Type B pancreatic cell (in vitro differentiated cells): ENCODE measurements around the gene FAU. TPM values are rescaled to one million over a fixed set of nuclear protein-coding genes. Genes with fewer than 3 reads are reported as not detected.

Experiments used
- DNase-seq: peaks from one replicate; pipeline ENCODE4 v3.0.0; 2021; ENCODE audit warnings: mixed read lengths; ENCODE audit not compliant: unreplicated experiment; ENCODE audit errors: extremely low spot score
- H3K27ac Mint-ChIP-seq: 2 replicates; pipeline ENCODE4 v1.8.0; 2021; ENCODE audit warnings: mild to moderate bottlenecking, mixed read lengths
- H3K27me3 Mint-ChIP-seq: 2 replicates; pipeline ENCODE4 v1.8.0; 2021; ENCODE audit warnings: mixed read lengths
- H3K36me3 Mint-ChIP-seq: 2 replicates; pipeline ENCODE4 v1.8.0; 2021; ENCODE audit warnings: mixed read lengths
- H3K4me1 Mint-ChIP-seq: one replicate; pipeline ENCODE4 v1.8.0; 2021; ENCODE audit warnings: mixed read lengths; ENCODE audit not compliant: unreplicated experiment
- H3K4me3 Mint-ChIP-seq: 2 replicates; pipeline ENCODE4 v1.8.0; 2021; ENCODE audit warnings: mild to moderate bottlenecking, mixed read lengths
- H3K9me3 Mint-ChIP-seq: 2 replicates; pipeline ENCODE4 v1.8.0; 2021; ENCODE audit warnings: mixed read lengths
- total RNA-seq: library from RNA; stranded (reverse); gene quantifications from 2 replicates; pipeline ENCODE4 v1.2.1, GENCODE V29; 2021; ENCODE audit warnings: low replicate concordance
- TF ChIP-seq, protein P1 (sequence below): fragments of 200-600 bp; sonication (generic); conservative IDR thresholded peaks from 2 replicates; pipeline ENCODE4 v1.5.0; 2021; ENCODE audit warnings: antibody characterized with exemption, mild to moderate bottlenecking

Gene FAU
- total RNA-seq, 1 donor from 2014 or later = 758 TPM

DNA sequence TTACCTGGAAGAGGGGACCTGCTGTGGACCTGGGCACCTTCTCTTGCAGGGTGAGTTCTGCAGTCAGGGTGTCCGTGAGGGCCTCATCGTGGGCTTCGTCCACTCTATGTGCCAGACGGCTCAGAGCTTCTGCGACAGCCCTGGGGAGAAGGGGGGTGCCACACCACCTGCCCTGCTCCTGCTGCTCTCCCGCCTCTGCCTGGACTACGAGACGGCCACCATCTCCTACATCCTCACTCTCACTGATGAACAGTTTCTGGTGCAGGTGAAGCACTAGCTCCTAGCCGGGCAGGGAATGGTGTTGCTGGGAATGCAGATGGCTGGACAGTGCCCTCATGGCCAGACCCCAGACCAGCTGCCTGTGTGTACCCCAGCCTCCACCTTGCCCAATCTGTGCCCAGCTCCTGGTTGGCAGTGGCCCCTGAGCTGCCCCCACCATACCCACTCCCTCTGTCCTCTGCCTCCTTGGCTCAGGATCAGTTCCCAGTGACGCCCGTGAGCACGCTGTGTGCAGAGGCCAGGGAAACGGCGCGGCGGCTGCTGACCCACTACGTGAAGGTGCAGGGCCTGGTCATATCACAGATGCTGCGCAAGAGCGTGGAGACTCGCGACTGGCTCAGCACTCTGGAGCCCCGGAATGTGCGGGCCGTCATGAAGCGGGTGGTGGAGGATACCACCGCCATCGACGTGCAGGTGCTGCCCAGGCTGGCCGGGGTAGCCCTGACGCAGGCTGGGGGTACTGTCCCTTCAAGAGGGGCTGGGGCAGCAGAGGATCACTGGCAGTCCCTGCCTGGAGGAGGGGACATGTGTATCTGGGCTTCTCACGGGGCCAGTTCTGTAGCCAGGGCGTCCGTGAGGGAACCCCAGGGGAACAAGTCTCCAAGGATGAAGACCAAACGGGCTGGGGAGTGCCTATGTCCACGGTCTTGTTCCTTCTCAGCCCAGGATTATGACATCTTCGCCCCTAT is 12.4 kb downstream of the FAU start:
- no peaks in the 10 kb centered on the region for H3K36me3 Mint-ChIP-seq
- H3K9me3 Mint-ChIP-seq = no peaks in the 10 kb centered on the region

DNA sequence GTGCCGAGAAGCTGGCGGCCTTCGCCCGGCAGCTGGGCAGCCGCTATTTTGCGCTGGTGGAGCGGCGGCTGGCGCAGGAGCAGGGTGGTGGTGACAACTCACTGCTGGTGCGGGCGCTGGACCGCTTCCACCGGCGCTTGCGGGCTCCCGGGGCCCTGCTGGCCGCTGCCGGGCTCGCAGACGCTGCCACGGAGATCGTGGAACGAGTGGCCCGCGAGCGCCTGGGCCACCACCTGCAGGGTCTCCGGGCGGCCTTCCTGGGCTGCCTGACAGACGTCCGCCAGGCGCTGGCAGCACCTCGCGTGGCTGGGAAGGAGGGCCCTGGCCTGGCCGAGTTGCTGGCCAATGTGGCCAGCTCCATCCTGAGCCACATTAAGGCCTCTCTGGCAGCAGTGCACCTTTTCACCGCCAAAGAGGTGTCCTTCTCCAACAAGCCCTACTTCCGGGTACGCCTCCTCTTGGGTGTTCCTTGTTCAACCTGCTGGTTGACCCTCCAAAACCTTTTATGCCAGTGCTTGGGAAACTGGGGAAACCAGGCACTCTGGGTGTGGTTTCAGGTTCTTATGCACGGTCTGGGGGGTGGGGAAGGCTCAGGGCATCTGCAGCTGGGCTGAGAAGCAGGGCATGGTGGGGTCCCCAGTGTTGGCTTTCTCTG is 13.3 kb downstream of the FAU start:
- no peaks in the 10 kb centered on the region for H3K36me3 Mint-ChIP-seq
- no peaks in the 10 kb centered on the region for H3K9me3 Mint-ChIP-seq
- TF ChIP-seq, protein P1, sequence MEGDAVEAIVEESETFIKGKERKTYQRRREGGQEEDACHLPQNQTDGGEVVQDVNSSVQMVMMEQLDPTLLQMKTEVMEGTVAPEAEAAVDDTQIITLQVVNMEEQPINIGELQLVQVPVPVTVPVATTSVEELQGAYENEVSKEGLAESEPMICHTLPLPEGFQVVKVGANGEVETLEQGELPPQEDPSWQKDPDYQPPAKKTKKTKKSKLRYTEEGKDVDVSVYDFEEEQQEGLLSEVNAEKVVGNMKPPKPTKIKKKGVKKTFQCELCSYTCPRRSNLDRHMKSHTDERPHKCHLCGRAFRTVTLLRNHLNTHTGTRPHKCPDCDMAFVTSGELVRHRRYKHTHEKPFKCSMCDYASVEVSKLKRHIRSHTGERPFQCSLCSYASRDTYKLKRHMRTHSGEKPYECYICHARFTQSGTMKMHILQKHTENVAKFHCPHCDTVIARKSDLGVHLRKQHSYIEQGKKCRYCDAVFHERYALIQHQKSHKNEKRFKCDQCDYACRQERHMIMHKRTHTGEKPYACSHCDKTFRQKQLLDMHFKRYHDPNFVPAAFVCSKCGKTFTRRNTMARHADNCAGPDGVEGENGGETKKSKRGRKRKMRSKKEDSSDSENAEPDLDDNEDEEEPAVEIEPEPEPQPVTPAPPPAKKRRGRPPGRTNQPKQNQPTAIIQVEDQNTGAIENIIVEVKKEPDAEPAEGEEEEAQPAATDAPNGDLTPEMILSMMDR = no peak
- H3K27ac Mint-ChIP-seq = no peak overlapping the region
- H3K4me3 Mint-ChIP-seq = no peak overlapping the region
- H3K4me1 Mint-ChIP-seq = peaks cover 14% of the 10 kb centered on the region
- DNase-seq = no peak
- peaks cover 5% of the 10 kb centered on the region for H3K27me3 Mint-ChIP-seq

More for the DNA sequence above, 12.4 kb downstream of the FAU start:
- H3K4me1 Mint-ChIP-seq = peaks cover 20% of the 10 kb centered on the region
- no peak overlapping the region for H3K4me3 Mint-ChIP-seq
- TF ChIP-seq, protein P1 = no peak
- H3K27me3 Mint-ChIP-seq = peaks cover 7% of the 10 kb centered on the region
- no peak overlapping the region for H3K27ac Mint-ChIP-seq
- DNase-seq = no peak

DNA sequence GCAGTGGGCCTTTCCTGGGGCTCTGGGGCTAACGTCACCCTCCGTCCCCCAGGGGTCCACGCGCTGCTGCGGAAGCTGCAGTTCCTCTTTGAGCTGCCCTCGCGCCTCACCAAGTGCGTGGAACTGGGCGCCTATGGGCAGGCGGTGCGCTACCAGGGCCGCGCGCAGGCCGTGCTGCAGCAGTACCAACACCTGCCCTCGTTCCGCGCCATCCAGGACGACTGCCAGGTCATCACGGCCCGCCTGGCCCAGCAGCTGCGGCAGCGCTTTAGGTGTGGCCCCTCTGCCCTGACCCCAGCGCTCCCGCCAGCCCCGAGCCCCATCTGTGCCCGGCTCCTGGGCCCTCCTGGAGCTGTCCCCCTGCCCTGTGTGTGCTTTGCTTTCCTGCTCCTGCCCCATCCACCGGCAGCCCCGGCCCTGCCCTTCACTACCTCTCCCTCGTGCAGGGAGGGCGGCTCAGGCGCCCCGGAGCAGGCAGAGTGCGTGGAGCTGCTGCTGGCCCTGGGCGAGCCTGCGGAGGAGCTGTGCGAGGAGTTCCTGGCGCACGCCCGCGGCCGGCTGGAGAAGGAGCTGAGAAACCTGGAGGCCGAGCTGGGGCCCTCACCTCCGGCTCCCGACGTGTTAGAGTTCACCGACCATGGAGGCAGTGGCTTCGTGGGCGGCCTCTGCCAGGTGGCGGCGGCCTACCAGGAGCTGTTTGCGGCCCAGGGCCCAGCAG is 14.0 kb downstream of the FAU start:
- H3K27me3 Mint-ChIP-seq = no peaks in the 10 kb centered on the region

DNA sequence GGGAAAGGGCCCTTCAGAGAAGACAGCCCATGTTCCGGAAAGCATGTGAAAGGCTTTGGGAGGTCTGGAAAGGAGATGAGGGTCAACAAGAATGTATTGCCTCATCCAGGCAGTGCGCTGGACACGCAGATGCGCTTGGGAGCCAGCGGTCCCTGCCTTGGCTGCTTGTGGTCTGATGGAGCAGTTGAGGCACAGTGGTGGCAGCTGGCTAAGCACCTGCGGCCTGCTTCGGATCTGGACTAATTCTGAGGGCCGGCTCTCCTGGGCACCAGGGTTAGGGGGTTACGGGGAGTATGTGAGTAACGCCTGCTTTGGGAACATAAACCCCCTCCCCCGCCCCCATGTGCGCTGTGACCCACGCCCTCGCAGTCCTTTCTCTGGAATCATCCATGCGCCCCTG is 14.9 kb downstream of the FAU start:
- Mint-ChIP-seq H3K27ac (no peak overlapping the region), H3K4me3 (no peak overlapping the region), H3K4me1 (peaks cover 8% of the 10 kb centered on the region), H3K36me3 (no peaks in the 10 kb centered on the region), H3K27me3 (no peaks in the 10 kb centered on the region), H3K9me3 (no peaks in the 10 kb centered on the region)
- DNase-seq = no peak
- TF ChIP-seq, protein P1 = no peak

More for the DNA sequence above, 14.0 kb downstream of the FAU start:
- TF ChIP-seq, protein P1 = no peak
- no peak overlapping the region for H3K27ac Mint-ChIP-seq
- no peak for DNase-seq
- H3K4me3 Mint-ChIP-seq = no peak overlapping the region
- no peaks in the 10 kb centered on the region for H3K9me3 Mint-ChIP-seq
- H3K4me1 Mint-ChIP-seq = peaks cover 8% of the 10 kb centered on the region
- H3K36me3 Mint-ChIP-seq = no peaks in the 10 kb centered on the region

DNA sequence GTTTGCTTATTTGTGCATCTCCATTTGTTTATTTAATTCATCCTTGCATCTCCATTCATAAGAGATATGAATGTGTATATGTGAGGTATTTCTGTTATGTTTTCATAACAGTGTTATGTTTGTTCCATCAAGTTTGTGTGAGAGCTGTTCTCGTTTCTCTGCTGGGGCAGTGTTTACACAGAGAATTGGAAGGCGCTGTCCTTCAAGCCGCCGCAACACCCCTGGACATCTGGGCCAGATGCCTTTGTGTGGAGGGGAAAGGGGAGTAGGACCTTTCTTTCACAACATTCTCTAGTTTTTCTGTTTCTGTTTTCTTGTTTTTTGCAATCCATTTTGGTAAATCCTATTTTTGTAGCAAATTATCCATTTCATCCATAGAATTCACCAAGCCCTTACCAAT is 17.3 kb downstream of the FAU start:
- TF ChIP-seq, protein P1 = no peak
- H3K36me3 Mint-ChIP-seq = no peaks in the 10 kb centered on the region
- H3K4me3 Mint-ChIP-seq = no peak overlapping the region
- H3K4me1 Mint-ChIP-seq = no peaks in the 10 kb centered on the region
- no peak for DNase-seq
- no peaks in the 10 kb centered on the region for H3K9me3 Mint-ChIP-seq
- H3K27ac Mint-ChIP-seq = no peak overlapping the region
- H3K27me3 Mint-ChIP-seq = no peaks in the 10 kb centered on the region
